CD4-positive, CD25-positive, alpha-beta regulatory T cell (primary cell): ENCODE results near the gene TNFRSF18. TPM values are rescaled to one million over a fixed set of nuclear protein-coding genes. Genes with fewer than 3 reads are reported as not detected.

Experiments
- ATAC-seq, 2 donors: fragments of 150-1000 bp; cut with Tn5 transposase; one replicate each; pipeline ENCODE4 v1.10.0; 2021; ENCODE audit warnings: low read depth in 2 of 2, moderate number of reproducible peaks in 2 of 2, moderate library complexity in 1 of 2
- DNase-seq, 3 donors: peaks; one replicate each; pipeline versions ENCODE4 v3.0.0 to v3.0.0-alpha.2; 2012 to 2022; ENCODE audit warnings: mixed read lengths in 1 of 3
- H3K27ac ChIP-seq: one replicate; pipeline ENCODE4 v1.7.0; 2013; ENCODE audit warnings: mild to moderate bottlenecking, low read length; ENCODE audit not compliant: insufficient read depth, poor library complexity, severe bottlenecking
- H3K27me3 ChIP-seq: one replicate; pipeline ENCODE4 v1.7.0; 2013; ENCODE audit warnings: low read length; ENCODE audit not compliant: control insufficient read depth, insufficient read depth
- H3K36me3 ChIP-seq: one replicate; pipeline ENCODE4 v1.7.0; 2013; ENCODE audit warnings: mild to moderate bottlenecking, low read length, moderate library complexity; ENCODE audit not compliant: control insufficient read depth, insufficient read depth
- H3K4me1 ChIP-seq: 2 replicates; pipeline ENCODE4 v1.7.0; 2013; ENCODE audit warnings: mild to moderate bottlenecking, low read length; ENCODE audit not compliant: insufficient read depth, control insufficient read depth, poor library complexity, severe bottlenecking
- H3K4me3 ChIP-seq: one replicate; pipeline ENCODE4 v1.7.0; 2013; ENCODE audit warnings: low read depth, mild to moderate bottlenecking, low read length, moderate library complexity
- H3K9me3 ChIP-seq, 2 experiments: 1 replicate in 1 of 2; 2 replicates in 1 of 2; pipeline ENCODE4 v1.7.0; 2013; ENCODE audit warnings: low read length in 2 of 2, mild to moderate bottlenecking in 1 of 2, moderate library complexity in 1 of 2; ENCODE audit not compliant: control insufficient read depth in 2 of 2
- H3K27ac Mint-ChIP-seq, 3 donors: one replicate each; pipeline ENCODE4 v1.8.0; 2020 to 2022; ENCODE audit warnings: mild to moderate bottlenecking in 3 of 3, mixed read lengths in 3 of 3, moderate library complexity in 2 of 3
- H3K27me3 Mint-ChIP-seq: one replicate; pipeline ENCODE4 v1.8.0; 2022; ENCODE audit warnings: mild to moderate bottlenecking, mixed read lengths
- H3K36me3 Mint-ChIP-seq: one replicate; pipeline ENCODE4 v1.8.0; 2020; ENCODE audit warnings: mixed read lengths
- H3K4me1 Mint-ChIP-seq, 4 donors: one replicate each; pipeline ENCODE4 v1.8.0; 2020 to 2022; ENCODE audit warnings: mixed read lengths in 4 of 4, mild to moderate bottlenecking in 1 of 4
- H3K4me3 Mint-ChIP-seq, 4 donors: one replicate each; pipeline ENCODE4 v1.8.0; 2020 to 2022; ENCODE audit warnings: mild to moderate bottlenecking in 4 of 4, mixed read lengths in 4 of 4, moderate library complexity in 3 of 4
- H3K9me3 Mint-ChIP-seq, 7 donors: one replicate each; pipeline ENCODE4 v1.8.0; 2020 to 2022; ENCODE audit warnings: mixed read lengths in 7 of 7, mild to moderate bottlenecking in 3 of 7, moderate library complexity in 2 of 7
- polyA plus RNA-seq, 4 donors: library from polyadenylated mRNA; unstranded; fragments of 300-500 nt; fragmentation: Illumina TruSeq; gene quantifications; one replicate each; pipeline ENCODE4 v1.2.3, GENCODE V29; 2021
- total RNA-seq: library from RNA; stranded (reverse); gene quantifications from one replicate; pipeline ENCODE4 v1.2.3, GENCODE V29; 2022

Gene TNFRSF18
- total and polyA plus RNA-seq, 5 donors from 2014 or later: 17.4 to 54.5 (median 29.3) TPM

- Mint-ChIP-seq H3K9me3 (peaks cover 0 to 3% (median 0%) of the 10 kb centered on the region in 7 donors), H3K27ac (no peak overlapping the region), H3K36me3 (no peaks in the 10 kb centered on the region), H3K4me1 (peaks cover 0 to 5% (median 0%) of the 10 kb centered on the region in 4 donors), H3K4me3 (no peak overlapping the region), H3K27me3 (peaks cover 10% of the 10 kb centered on the region)
- DNase-seq (no peak), ATAC-seq (no peak)
- no peaks in the 10 kb centered on the region for H3K27me3 ChIP-seq
- no peaks in the 10 kb centered on the region for H3K9me3 ChIP-seq
- H3K4me1 ChIP-seq: peaks cover 6% of the 10 kb centered on the region
- no peak overlapping the region for H3K27ac ChIP-seq
- no peak overlapping the region for H3K4me3 ChIP-seq
- no peaks in the 10 kb centered on the region for H3K36me3 ChIP-seq
These were observed 24.4 kb downstream of the TNFRSF18 start for GRCh38 chr1:1181938-1182410.

GRCh38 chr1:1181129-1181937 is 25.1 kb downstream of the TNFRSF18 start:
- peaks cover 10% of the 10 kb centered on the region for H3K27me3 Mint-ChIP-seq
- peaks cover 0 to 3% (median 0%) of the 10 kb centered on the region in 7 donors for H3K9me3 Mint-ChIP-seq
- H3K27ac Mint-ChIP-seq: peak overlapping the region in 2 of 3 donors; percentile 4 to 71
- H3K27ac ChIP-seq: no peak overlapping the region
- no peaks in the 10 kb centered on the region for H3K36me3 Mint-ChIP-seq
- peaks cover 6% of the 10 kb centered on the region for H3K4me1 ChIP-seq
- ATAC-seq (no peak), DNase-seq (peak in 1 of 3 donors; percentile 0)
- no peaks in the 10 kb centered on the region for H3K36me3 ChIP-seq
- no peak overlapping the region for H3K4me3 ChIP-seq
- no peaks in the 10 kb centered on the region for H3K9me3 ChIP-seq
- H3K27me3 ChIP-seq: no peaks in the 10 kb centered on the region
- H3K4me3 Mint-ChIP-seq: peak overlapping the region in 1 of 4 donors; percentile 52
- peaks cover 0 to 5% (median 0%) of the 10 kb centered on the region in 4 donors for H3K4me1 Mint-ChIP-seq

GRCh38 chr1:1179983-1180861 is 26.2 kb downstream of the TNFRSF18 start:
- Histone ChIP-seq H3K36me3 (no peaks in the 10 kb centered on the region), H3K9me3 (no peaks in the 10 kb centered on the region), H3K4me1 (peaks cover 6% of the 10 kb centered on the region), H3K27me3 (no peaks in the 10 kb centered on the region), H3K27ac (no peak overlapping the region), H3K4me3 (no peak overlapping the region)
- DNase-seq (peak in 1 of 3 donors; percentile 1), ATAC-seq (no peak)
- Mint-ChIP-seq H3K4me3 (no peak overlapping the region), H3K9me3 (peaks cover 0 to 2% (median 0%) of the 10 kb centered on the region in 7 donors), H3K27me3 (peaks cover 11% of the 10 kb centered on the region), H3K36me3 (no peaks in the 10 kb centered on the region), H3K27ac (no peak overlapping the region), H3K4me1 (peaks cover 0 to 10% (median 0%) of the 10 kb centered on the region in 4 donors)

- no peak overlapping the region for H3K4me3 ChIP-seq
- DNase-seq (no peak), ATAC-seq (no peak)
- H3K4me1 ChIP-seq: peaks cover 6% of the 10 kb centered on the region
- H3K27ac ChIP-seq: no peak overlapping the region
- H3K27me3 Mint-ChIP-seq: peaks cover 11% of the 10 kb centered on the region
- no peak overlapping the region for H3K27ac Mint-ChIP-seq
- H3K36me3 Mint-ChIP-seq: no peaks in the 10 kb centered on the region
- no peaks in the 10 kb centered on the region for H3K36me3 ChIP-seq
- H3K9me3 ChIP-seq: no peaks in the 10 kb centered on the region
- peaks cover 0 to 2% (median 0%) of the 10 kb centered on the region in 7 donors for H3K9me3 Mint-ChIP-seq
- no peak overlapping the region for H3K4me3 Mint-ChIP-seq
- H3K4me1 Mint-ChIP-seq: peaks cover 0 to 11% (median 0%) of the 10 kb centered on the region in 4 donors
- H3K27me3 ChIP-seq: no peaks in the 10 kb centered on the region
These were observed 26.9 kb downstream of the TNFRSF18 start for GRCh38 chr1:1179346-1179982.

GRCh38 chr1:1178794-1179331 is 27.5 kb downstream of the TNFRSF18 start:
- DNase-seq: no peak

GRCh38 chr1:1177452-1178206 is 28.8 kb downstream of the TNFRSF18 start:
- H3K27ac ChIP-seq: no peak overlapping the region
- H3K27me3 ChIP-seq: no peaks in the 10 kb centered on the region
- Mint-ChIP-seq H3K36me3 (no peaks in the 10 kb centered on the region), H3K27ac (peak overlapping the region in 1 of 3 donors; percentile 7), H3K4me3 (no peak overlapping the region), H3K27me3 (peaks cover 17% of the 10 kb centered on the region), H3K9me3 (peaks cover 0 to 2% (median 0%) of the 10 kb centered on the region in 7 donors), H3K4me1 (peaks cover 0 to 18% (median 0%) of the 10 kb centered on the region in 4 donors)
- no peak overlapping the region for H3K4me3 ChIP-seq
- DNase-seq (no peak), ATAC-seq (no peak)
- peaks cover 20% of the 10 kb centered on the region for H3K4me1 ChIP-seq
- H3K36me3 ChIP-seq: no peaks in the 10 kb centered on the region
- H3K9me3 ChIP-seq: no peaks in the 10 kb centered on the region

More at GRCh38 chr1:1178794-1179331, 27.5 kb downstream of the TNFRSF18 start:
- Histone ChIP-seq H3K4me3 (no peak overlapping the region), H3K27me3 (no peaks in the 10 kb centered on the region), H3K4me1 (peaks cover 12% of the 10 kb centered on the region), H3K36me3 (no peaks in the 10 kb centered on the region), H3K9me3 (no peaks in the 10 kb centered on the region), H3K27ac (no peak overlapping the region)
- Mint-ChIP-seq H3K4me1 (peaks cover 0 to 13% (median 0%) of the 10 kb centered on the region in 4 donors), H3K9me3 (peaks cover 0 to 2% (median 0%) of the 10 kb centered on the region in 7 donors), H3K27ac (no peak overlapping the region), H3K27me3 (peaks cover 11% of the 10 kb centered on the region), H3K4me3 (no peak overlapping the region), H3K36me3 (no peaks in the 10 kb centered on the region)
- ATAC-seq: no peak
